Esophagus (tissue), 2 donors: Measurements from ENCODE around the gene DNAJC7. TPM values are rescaled to one million over a fixed set of nuclear protein-coding genes. Genes with fewer than 3 reads are reported as not detected.

ENCODE experiments used
- H3K27ac ChIP-seq, 2 donors: one replicate each; pipeline ENCODE4 v1.5.1; 2013; ENCODE audit warnings: low read depth in 2 of 2, mild to moderate bottlenecking in 2 of 2, inconsistent platforms in 1 of 2, low read length in 1 of 2, moderate library complexity in 1 of 2
- H3K27me3 ChIP-seq, 2 donors: one replicate each; pipeline ENCODE4 v1.6.1; 2013; ENCODE audit warnings: low read length in 2 of 2, control low read depth in 1 of 2, mild to moderate bottlenecking in 1 of 2; ENCODE audit not compliant: insufficient read depth in 2 of 2, control insufficient read depth in 1 of 2
- H3K36me3 ChIP-seq, 2 donors: one replicate each; pipeline ENCODE4 v1.6.1; 2013; ENCODE audit warnings: low read length in 1 of 2; ENCODE audit not compliant: control insufficient read depth in 2 of 2, insufficient read depth in 2 of 2
- H3K4me1 ChIP-seq, 2 donors: one replicate each; pipeline ENCODE4 v1.6.1; 2013; ENCODE audit warnings: low read length in 1 of 2; ENCODE audit not compliant: control insufficient read depth in 2 of 2, insufficient read depth in 2 of 2
- H3K4me3 ChIP-seq, 2 donors: one replicate each; pipeline ENCODE4 v1.5.1; 2013; ENCODE audit warnings: low read length in 2 of 2, mild to moderate bottlenecking in 2 of 2, low read depth in 1 of 2, moderate library complexity in 1 of 2
- H3K9me3 ChIP-seq, 2 donors: one replicate each; pipeline ENCODE4 v1.6.1; 2013; ENCODE audit warnings: mild to moderate bottlenecking in 2 of 2, low read depth in 1 of 2, low read length in 1 of 2, moderate library complexity in 1 of 2; ENCODE audit not compliant: control insufficient read depth in 2 of 2, insufficient read depth in 1 of 2
- WGBS, 2 donors: extraction: QIAGEN DNeasy Blood & Tissue Kit; methylation state at CpG; one replicate each; pipeline ENCODE4 v1.1.7; 2013; 5-methylcytosine and 5-hydroxymethylcytosine counted together
- polyA plus RNA-seq, 2 donors: library from polyadenylated mRNA; stranded (reverse); fragments of 200-250 nt; gene quantifications; one replicate each; pipeline ENCODE4 v1.2.3, GENCODE V29; 2013
- donor health status: healthy with polysubstance abuse.
- donor health status: Bipolar disorder and iron deficiency.

DNAJC7 gene
- polyA plus RNA-seq, 2 donors, result 55.4 to 66.4 TPM

GRCh38 chr17:42042598-42043319, 25.5 kb upstream of the DNAJC7 start:
- WGBS, 2 donors, result 88% methylated on average over 20 of the region's 20 CpGs
- Histone ChIP-seq H3K27me3 (no peaks in the 10 kb centered on the region), H3K36me3 (no peaks in the 10 kb centered on the region), H3K9me3 (no peaks in the 10 kb centered on the region), H3K4me3 (no peak overlapping the region), H3K27ac (no peak overlapping the region), H3K4me1 (peaks cover 0 to 3% of the 10 kb centered on the region in 2 donors)

- H3K4me3 ChIP-seq, result no peak overlapping the region
- H3K36me3 ChIP-seq, result no peaks in the 10 kb centered on the region
- H3K27ac ChIP-seq, result no peak overlapping the region
- H3K4me1 ChIP-seq, result peaks cover 0 to 3% of the 10 kb centered on the region in 2 donors
- no peaks in the 10 kb centered on the region for H3K27me3 ChIP-seq
- H3K9me3 ChIP-seq, result no peaks in the 10 kb centered on the region
Observed at GRCh38 chr17:42041619-42042018, 24.4 kb upstream of the DNAJC7 start.

- Histone ChIP-seq H3K27me3 (no peaks in the 10 kb centered on the region), H3K4me3 (no peak overlapping the region), H3K9me3 (no peaks in the 10 kb centered on the region), H3K36me3 (no peaks in the 10 kb centered on the region), H3K4me1 (peaks cover 0 to 3% of the 10 kb centered on the region in 2 donors), H3K27ac (no peak overlapping the region)
- 95 to 98% methylated on average over 9 to 10 of the region's 10 CpGs for WGBS, 2 donors
Observed at GRCh38 chr17:42040818-42041217, 23.6 kb upstream of the DNAJC7 start.

GRCh38 chr17:42039794-42040763, 22.8 kb upstream of the DNAJC7 start:
- H3K36me3 ChIP-seq, result no peaks in the 10 kb centered on the region
- no peaks in the 10 kb centered on the region for H3K27me3 ChIP-seq
- WGBS, 2 donors, result 52 to 55% methylated on average over 77 of the region's 77 CpGs
- H3K27ac ChIP-seq, result no peak overlapping the region
- H3K9me3 ChIP-seq, result no peaks in the 10 kb centered on the region
- peaks cover 0 to 3% of the 10 kb centered on the region in 2 donors for H3K4me1 ChIP-seq
- H3K4me3 ChIP-seq, result no peak overlapping the region

DNA sequence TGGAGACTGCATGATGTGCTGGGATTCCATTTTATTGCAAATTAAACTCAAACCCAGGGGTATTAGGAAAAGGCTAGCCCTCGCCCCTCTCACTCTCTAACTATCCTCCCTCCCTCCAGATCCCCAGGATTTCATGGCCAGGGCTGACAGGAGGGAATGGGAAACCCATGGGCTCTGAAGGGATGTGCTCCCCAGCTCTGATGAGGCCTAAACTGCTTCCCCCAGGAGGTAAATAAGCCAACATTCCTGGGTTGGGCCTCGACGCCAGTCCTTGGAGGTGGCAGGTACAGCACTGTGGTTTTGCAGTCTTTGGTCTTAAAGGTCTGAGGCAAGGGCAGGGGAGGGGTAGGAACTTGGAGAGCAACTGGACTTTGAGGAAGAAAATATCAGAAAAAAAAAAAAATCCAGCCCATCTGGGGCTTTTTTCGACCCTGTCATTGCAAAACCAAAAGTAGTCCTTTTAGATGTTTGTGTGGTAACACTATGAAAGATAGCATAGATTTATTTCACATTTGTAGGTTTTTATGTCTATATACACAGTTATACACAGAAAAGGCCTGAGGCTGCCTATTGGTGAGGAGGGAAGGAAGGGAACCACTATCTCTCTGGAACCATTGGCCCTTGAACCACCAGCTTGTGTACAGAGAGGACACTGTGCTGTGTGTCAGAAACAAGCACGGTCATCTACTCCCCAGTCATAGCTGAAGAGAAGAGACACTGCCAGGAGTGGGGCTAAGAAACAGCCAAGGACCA, 21.2 kb upstream of the DNAJC7 start:
- H3K27me3 ChIP-seq, result no peaks in the 10 kb centered on the region
- H3K27ac ChIP-seq, result no peak overlapping the region
- H3K4me1 ChIP-seq, result peaks cover 0 to 3% of the 10 kb centered on the region in 2 donors
- H3K36me3 ChIP-seq, result no peaks in the 10 kb centered on the region
- H3K9me3 ChIP-seq, result no peaks in the 10 kb centered on the region
- WGBS, 2 donors, result 73 to 80% methylated on average over 5 of the region's 5 CpGs
- no peak overlapping the region for H3K4me3 ChIP-seq

- Histone ChIP-seq H3K4me3 (no peak overlapping the region), H3K27me3 (no peaks in the 10 kb centered on the region), H3K4me1 (no peaks in the 10 kb centered on the region), H3K36me3 (no peaks in the 10 kb centered on the region), H3K27ac (no peak overlapping the region), H3K9me3 (no peaks in the 10 kb centered on the region)
- WGBS, 2 donors, result 42 to 45% methylated on average over 6 of the region's 6 CpGs
Observed at GRCh38 chr17:42034059-42034458, 16.8 kb upstream of the DNAJC7 start.

- no peak overlapping the region for H3K27ac ChIP-seq
- no peaks in the 10 kb centered on the region for H3K4me1 ChIP-seq
- H3K27me3 ChIP-seq, result no peaks in the 10 kb centered on the region
- no peaks in the 10 kb centered on the region for H3K36me3 ChIP-seq
- H3K9me3 ChIP-seq, result no peaks in the 10 kb centered on the region
- 62 to 71% methylated on average over 6 of the region's 6 CpGs for WGBS, 2 donors
- no peak overlapping the region for H3K4me3 ChIP-seq
Observed at GRCh38 chr17:42031584-42031983, 14.3 kb upstream of the DNAJC7 start.

GRCh38 chr17:42028791-42029127, 11.5 kb upstream of the DNAJC7 start:
- Histone ChIP-seq H3K36me3 (peaks cover 0 to 6% of the 10 kb centered on the region in 2 donors), H3K4me1 (peaks cover 0 to 7% of the 10 kb centered on the region in 2 donors)
- 75 to 80% methylated on average over 7 of the region's 7 CpGs for WGBS, 2 donors

GRCh38 chr17:42027961-42028790, 10.9 kb upstream of the DNAJC7 start:
- Histone ChIP-seq H3K4me1 (peaks cover 0 to 7% of the 10 kb centered on the region in 2 donors), H3K27me3 (no peaks in the 10 kb centered on the region), H3K36me3 (peaks cover 0 to 10% of the 10 kb centered on the region in 2 donors), H3K27ac (no peak overlapping the region), H3K9me3 (no peaks in the 10 kb centered on the region), H3K4me3 (no peak overlapping the region)
- 61 to 68% methylated on average over 19 of the region's 19 CpGs for WGBS, 2 donors

More at GRCh38 chr17:42028791-42029127, 11.5 kb upstream of the DNAJC7 start:
- Histone ChIP-seq H3K27me3 (no peaks in the 10 kb centered on the region), H3K27ac (no peak overlapping the region), H3K9me3 (no peaks in the 10 kb centered on the region), H3K4me3 (no peak overlapping the region)
